HG03175 (cell line): Measurements from ENCODE around the gene PLEKHF1.

Source experiments
- ATAC-seq: cut with Tn5 transposase; IDR thresholded peaks from one replicate; pipeline ENCODE4 v1.9.1; 2021; ENCODE audit warnings: mild to moderate bottlenecking, moderate library complexity; ENCODE audit not compliant: unreplicated experiment

Gene PLEKHF1

GRCh38 chr19:29724746-29725145, 59.5 kb downstream of the PLEKHF1 start:
- no peak for ATAC-seq
